ENCODE measurements around the gene CCM2. TPM values are rescaled to one million over a fixed set of nuclear protein-coding genes. Genes with fewer than 3 reads are reported as not detected.

CCM2 gene
- total and polyA plus RNA-seq, 10 donors, result 67.8 to 108 (median 83.8) TPM

DNA sequence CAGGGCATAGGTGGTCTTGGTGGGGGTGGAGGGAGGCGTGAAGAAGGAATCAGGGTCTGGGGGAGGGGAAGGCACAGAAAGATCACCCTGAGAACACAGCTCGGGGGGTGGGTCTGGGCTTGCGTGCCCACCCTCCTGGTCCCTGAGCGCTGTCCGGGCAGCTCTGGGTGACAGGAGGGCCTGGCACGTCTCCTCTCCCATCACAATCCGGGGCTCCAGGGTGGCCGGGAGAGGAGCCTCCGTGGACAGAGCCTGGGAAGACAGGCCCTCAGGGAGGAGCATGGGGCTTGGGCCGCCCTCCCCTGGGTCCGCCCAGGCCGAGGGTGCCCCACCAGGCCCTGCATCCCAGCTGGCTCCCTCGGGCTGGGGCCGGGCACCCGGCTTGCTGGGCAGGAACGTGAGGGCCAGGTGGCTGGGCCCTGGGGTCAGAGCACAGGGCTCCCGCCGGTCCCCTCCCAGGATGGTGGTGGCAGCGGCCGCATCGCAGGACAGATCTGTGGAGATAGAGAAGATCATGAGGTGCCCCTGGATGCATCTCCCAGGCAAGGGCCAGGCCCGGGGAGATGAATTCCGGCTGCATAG lies 85.7 kb downstream of the CCM2 start:
- WGBS, 5 donors, result 88 to 93% (median 90%) methylated on average over 11 to 23 of the region's 23 CpGs
- Histone ChIP-seq H3K27me3 (replicated peaks in 1 of 7) (peaks cover 0 to 25% (median 11%) of the 10 kb centered on the region in 7 donors), H3K27ac (no peak overlapping the region), H3K36me3 (no peaks in the 10 kb centered on the region), H3K4me3 (no peak overlapping the region), H3K9me3 (no peaks in the 10 kb centered on the region), H3K4me1 (peaks cover 0 to 38% (median 20%) of the 10 kb centered on the region in 6 donors)
- DNase-seq, result peak; percentile 62
- TF ChIP-seq, protein P1, sequence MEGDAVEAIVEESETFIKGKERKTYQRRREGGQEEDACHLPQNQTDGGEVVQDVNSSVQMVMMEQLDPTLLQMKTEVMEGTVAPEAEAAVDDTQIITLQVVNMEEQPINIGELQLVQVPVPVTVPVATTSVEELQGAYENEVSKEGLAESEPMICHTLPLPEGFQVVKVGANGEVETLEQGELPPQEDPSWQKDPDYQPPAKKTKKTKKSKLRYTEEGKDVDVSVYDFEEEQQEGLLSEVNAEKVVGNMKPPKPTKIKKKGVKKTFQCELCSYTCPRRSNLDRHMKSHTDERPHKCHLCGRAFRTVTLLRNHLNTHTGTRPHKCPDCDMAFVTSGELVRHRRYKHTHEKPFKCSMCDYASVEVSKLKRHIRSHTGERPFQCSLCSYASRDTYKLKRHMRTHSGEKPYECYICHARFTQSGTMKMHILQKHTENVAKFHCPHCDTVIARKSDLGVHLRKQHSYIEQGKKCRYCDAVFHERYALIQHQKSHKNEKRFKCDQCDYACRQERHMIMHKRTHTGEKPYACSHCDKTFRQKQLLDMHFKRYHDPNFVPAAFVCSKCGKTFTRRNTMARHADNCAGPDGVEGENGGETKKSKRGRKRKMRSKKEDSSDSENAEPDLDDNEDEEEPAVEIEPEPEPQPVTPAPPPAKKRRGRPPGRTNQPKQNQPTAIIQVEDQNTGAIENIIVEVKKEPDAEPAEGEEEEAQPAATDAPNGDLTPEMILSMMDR (IDR thresholded peaks at IDR 0.05 in 8 of 11, conservative IDR thresholded peaks at IDR 0.05 in 3 of 11), result no peak
- no peak for TF ChIP-seq POLR2AphosphoS5 (IDR thresholded peaks at IDR 0.05)
- no peak for TF ChIP-seq POLR2A (IDR thresholded peaks at IDR 0.05)
- intact Hi-C loops (cut with DNase I; ENCODE audit: low total_unique reads), result no loop called here

DNA sequence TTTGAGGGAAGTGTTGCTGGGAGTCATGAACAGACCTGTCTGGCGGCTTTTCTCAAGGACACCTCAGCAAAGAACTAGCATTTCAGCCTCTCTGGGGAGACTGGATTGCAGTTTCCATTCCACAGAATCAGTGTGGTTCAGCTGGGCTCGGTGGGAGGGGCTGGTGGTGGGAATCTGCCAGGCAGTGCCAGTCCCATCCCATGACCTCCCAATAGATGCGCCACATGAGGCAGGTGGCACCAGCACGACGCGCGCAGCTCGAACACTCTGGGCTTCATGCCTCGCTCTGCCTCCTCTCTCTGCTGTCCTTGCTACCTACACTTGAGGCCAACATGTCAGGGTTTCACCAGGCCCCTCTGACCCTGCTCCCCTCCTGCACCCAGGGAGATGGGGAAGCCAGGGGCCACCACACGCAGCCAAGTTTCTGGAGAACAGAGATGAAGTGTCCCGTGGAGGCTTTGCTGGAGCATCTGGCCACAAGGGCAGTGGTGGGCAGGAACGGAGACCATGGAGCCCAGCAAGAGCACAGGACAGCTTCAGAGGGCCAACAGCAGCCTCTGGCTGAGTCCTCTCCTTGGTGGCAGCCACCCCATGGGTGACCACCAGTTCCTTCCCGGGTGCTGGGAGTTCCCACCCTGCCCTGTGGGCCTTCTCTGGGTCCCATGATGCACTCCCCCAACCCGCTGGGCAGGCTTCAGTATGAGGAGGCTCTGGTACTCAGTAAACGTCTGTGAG lies 86.5 kb downstream of the CCM2 start:
- intact Hi-C loops (cut with DNase I; ENCODE audit: low total_unique reads), result no loop called here
- DNase-seq, result peak; percentile 61

DNA sequence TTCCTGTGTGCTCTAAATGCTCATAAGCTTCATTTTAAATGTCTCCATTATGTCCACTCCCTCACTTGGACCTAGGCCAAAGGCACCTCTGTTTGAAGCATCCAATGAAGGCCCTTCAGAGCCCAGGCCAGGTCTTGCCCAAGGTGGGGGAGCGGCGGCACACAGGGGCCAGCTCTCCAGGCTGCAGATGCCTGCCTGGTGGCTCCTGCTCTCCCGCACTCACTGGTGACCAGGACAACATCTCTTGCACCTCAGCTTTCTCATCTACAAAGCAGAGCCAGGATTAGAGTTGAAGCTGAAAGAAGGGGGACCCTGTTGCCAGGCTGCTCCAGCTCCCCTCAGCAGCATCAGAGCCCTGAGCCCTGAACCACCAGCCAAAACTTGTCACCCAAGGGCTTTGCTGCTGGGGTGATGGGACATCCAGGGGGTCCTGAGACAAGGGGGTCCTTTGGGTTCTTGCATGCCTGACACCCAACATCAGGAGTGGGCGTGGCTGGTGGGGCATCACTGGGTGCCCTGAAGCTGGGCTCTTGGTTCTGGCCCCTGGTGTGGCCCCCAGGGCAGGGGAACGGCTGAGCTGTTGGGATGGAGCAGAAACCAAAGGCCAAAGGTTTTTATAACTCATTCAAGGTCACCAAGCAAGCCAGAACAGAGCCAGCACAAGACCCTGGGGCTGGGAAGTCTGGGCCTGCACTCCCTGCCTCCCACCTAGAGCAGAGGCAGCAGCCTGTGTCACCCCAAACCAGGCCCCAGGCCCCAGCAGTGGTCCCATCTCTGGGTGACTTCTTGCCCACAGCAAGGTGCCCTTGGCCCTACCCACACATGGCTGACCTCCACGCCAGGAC lies 87.5 kb downstream of the CCM2 start:
- Histone ChIP-seq H3K36me3 (no peaks in the 10 kb centered on the region), H3K27me3 (replicated peaks in 1 of 7) (peaks cover 0 to 25% (median 11%) of the 10 kb centered on the region in 7 donors), H3K4me3 (peak overlapping the region in 1 of 8 donors; percentile 77), H3K27ac (peak overlapping the region in 1 of 8 donors; percentile 68), H3K9me3 (no peaks in the 10 kb centered on the region), H3K4me1 (peaks cover 0 to 27% (median 15%) of the 10 kb centered on the region in 6 donors)
- peak; percentile 64 for DNase-seq
- WGBS, 5 donors, result 88 to 96% (median 89%) methylated on average over 6 of the region's 6 CpGs
- no peak for TF ChIP-seq POLR2A (IDR thresholded peaks at IDR 0.05)
- TF ChIP-seq, protein P1 (IDR thresholded peaks at IDR 0.05 in 8 of 11, conservative IDR thresholded peaks at IDR 0.05 in 3 of 11), result no peak
- TF ChIP-seq POLR2AphosphoS5 (IDR thresholded peaks at IDR 0.05), result no peak
- intact Hi-C loops (cut with DNase I; ENCODE audit: low total_unique reads), result no loop called here

More for the DNA sequence above, 86.5 kb downstream of the CCM2 start:
- peaks cover 0 to 25% (median 11%) of the 10 kb centered on the region in 7 donors for H3K27me3 ChIP-seq (replicated peaks in 1 of 7)
- H3K4me3 ChIP-seq, result no peak overlapping the region
- peaks cover 0 to 37% (median 20%) of the 10 kb centered on the region in 6 donors for H3K4me1 ChIP-seq
- 86 to 94% (median 87%) methylated on average over 10 to 15 of the region's 15 CpGs for WGBS, 5 donors
- H3K27ac ChIP-seq, result no peak overlapping the region
- H3K36me3 ChIP-seq, result no peaks in the 10 kb centered on the region
- no peak for TF ChIP-seq POLR2A (IDR thresholded peaks at IDR 0.05)
- no peak for TF ChIP-seq POLR2AphosphoS5 (IDR thresholded peaks at IDR 0.05)
- H3K9me3 ChIP-seq, result no peaks in the 10 kb centered on the region

DNA sequence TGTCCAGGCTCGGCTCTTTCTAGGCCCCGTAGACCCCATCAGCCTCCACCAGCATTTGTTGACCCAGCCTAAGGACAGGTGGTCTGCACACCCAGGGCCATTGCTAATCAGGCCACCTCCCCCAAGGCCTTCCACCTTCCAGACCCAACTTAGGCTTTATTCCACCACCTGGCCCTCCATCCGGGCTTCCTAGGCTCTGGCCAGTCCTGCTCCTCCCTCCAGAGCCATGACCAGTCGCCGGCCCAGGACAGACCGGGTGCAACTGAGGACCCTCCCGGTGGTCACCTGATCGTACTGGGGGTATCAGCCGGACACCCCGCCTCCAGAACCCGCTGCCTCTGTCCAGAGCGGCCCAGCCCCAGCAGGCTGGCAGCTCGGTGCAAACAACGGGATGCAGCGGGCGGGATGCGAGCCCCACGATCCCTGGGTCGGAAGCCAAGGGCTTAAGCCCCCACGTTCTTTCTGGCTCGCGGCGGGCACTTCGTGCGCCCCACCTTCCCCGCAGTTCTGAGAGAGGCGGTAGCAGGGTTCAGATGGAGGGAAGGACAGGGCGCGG lies 88.2 kb downstream of the CCM2 start:
- intact Hi-C loops (cut with DNase I; ENCODE audit: low total_unique reads), result no loop called here
- peak; percentile 72 for DNase-seq
- peaks cover 0 to 20% (median 14%) of the 10 kb centered on the region in 6 donors for H3K4me1 ChIP-seq
- peak overlapping the region in 7 of 8 donors; percentile 3 to 68 (median 36) for H3K27ac ChIP-seq
- no peaks in the 10 kb centered on the region for H3K36me3 ChIP-seq
- peaks cover 0 to 5% (median 2%) of the 10 kb centered on the region in 8 donors for H3K9me3 ChIP-seq
- TF ChIP-seq POLR2A (IDR thresholded peaks at IDR 0.05) (no peak), POLR2AphosphoS5 (IDR thresholded peaks at IDR 0.05) (no peak)
- TF ChIP-seq, protein P1 (IDR thresholded peaks at IDR 0.05 in 8 of 11, conservative IDR thresholded peaks at IDR 0.05 in 3 of 11), result no peak
- peak overlapping the region in 6 of 8 donors; percentile 38 to 77 (median 48) for H3K4me3 ChIP-seq
- WGBS, 5 donors, result 49 to 62% (median 55%) methylated on average over 21 to 29 of the region's 29 CpGs
- peaks cover 0 to 25% (median 11%) of the 10 kb centered on the region in 7 donors for H3K27me3 ChIP-seq (replicated peaks in 1 of 7)
